VCaP (cell line): ENCODE measurements around the gene CENPVL1.

Experiments used
- H3K27ac ChIP-seq: fragments of 450-650 bp; 2 replicates; pipeline ENCODE4 v1.5.1; 2017
- TF ChIP-seq, protein P1 (sequence below): fragments of 450-650 bp; conservative IDR thresholded peaks from 2 replicates; pipeline ENCODE4 v1.5.1; 2017; ENCODE audit warnings: mild to moderate bottlenecking, moderate library complexity

The CENPVL1 gene

GRCh38 chrX:51737091-51737490 lies 26.8 kb downstream of the CENPVL1 start:
- H3K27ac ChIP-seq = no peak overlapping the region
- TF ChIP-seq, protein P1, sequence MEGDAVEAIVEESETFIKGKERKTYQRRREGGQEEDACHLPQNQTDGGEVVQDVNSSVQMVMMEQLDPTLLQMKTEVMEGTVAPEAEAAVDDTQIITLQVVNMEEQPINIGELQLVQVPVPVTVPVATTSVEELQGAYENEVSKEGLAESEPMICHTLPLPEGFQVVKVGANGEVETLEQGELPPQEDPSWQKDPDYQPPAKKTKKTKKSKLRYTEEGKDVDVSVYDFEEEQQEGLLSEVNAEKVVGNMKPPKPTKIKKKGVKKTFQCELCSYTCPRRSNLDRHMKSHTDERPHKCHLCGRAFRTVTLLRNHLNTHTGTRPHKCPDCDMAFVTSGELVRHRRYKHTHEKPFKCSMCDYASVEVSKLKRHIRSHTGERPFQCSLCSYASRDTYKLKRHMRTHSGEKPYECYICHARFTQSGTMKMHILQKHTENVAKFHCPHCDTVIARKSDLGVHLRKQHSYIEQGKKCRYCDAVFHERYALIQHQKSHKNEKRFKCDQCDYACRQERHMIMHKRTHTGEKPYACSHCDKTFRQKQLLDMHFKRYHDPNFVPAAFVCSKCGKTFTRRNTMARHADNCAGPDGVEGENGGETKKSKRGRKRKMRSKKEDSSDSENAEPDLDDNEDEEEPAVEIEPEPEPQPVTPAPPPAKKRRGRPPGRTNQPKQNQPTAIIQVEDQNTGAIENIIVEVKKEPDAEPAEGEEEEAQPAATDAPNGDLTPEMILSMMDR = no peak

DNA sequence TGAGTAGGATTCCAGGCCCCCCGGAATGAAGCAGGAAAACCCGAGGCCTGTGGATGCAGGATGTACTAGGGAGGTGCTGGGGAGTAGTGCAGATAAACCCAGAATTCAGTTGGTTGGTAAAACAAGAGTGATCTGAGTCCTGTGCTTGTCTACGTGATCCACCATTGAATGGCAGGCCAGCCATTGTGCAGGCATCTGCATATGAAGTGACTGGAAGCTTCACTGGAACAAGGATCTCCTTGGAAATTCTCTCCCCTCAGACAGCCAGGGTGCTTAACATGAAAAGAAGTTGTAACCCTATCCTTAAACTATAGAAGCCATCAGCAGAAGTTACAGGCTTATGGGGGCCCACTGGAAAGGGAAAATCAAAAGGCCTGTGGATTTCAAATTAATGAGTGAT lies 32.3 kb downstream of the CENPVL1 start:
- H3K27ac ChIP-seq = no peak overlapping the region
- TF ChIP-seq, protein P1 = no peak

- H3K27ac ChIP-seq = no peak within 1 kb of the TSS
- TF ChIP-seq, protein P1 = no peak
These were observed 33.1 kb downstream of the CENPVL1 start, which contains the start of gene GSPT2 for GRCh38 chrX:51743179-51743957. GSPT2 (plus strand) TSS chrX:51743442; CDS start chrX:51743627, 185 bp downstream.

DNA sequence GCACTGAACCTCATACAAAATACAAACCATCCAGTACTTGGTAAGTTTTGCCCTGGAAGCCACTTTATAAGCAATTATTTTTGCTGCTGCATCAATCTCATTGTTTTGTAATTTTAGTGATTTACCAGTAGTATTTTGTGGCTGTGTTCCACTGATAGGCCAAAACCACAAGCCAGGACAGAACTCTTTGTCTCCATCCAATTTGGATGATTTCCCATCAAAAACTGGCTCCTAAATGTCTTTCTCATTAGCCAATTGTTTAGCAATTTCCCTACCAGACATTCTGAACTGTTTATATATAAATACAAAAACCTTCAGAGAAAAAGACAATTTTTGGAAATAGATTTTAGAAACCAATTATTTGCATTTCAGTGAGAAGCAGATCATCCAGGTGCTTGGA lies 37.4 kb downstream of the CENPVL1 start:
- H3K27ac ChIP-seq = no peak overlapping the region
- TF ChIP-seq, protein P1 = no peak

GRCh38 chrX:51759055-51759839 lies 48.9 kb downstream of the CENPVL1 start:
- TF ChIP-seq, protein P1 = no peak
- no peak overlapping the region for H3K27ac ChIP-seq

GRCh38 chrX:51760657-51761056 lies 50.3 kb downstream of the CENPVL1 start:
- TF ChIP-seq, protein P1 = no peak
- no peak overlapping the region for H3K27ac ChIP-seq
